ENCODE results near the gene NELFE.
"Not testable (repeated sequence)": the region's sequence is repeated elsewhere in the genome, so short reads cannot be mapped to it uniquely, and the experiment has no call there.

Gene NELFE

DNA sequence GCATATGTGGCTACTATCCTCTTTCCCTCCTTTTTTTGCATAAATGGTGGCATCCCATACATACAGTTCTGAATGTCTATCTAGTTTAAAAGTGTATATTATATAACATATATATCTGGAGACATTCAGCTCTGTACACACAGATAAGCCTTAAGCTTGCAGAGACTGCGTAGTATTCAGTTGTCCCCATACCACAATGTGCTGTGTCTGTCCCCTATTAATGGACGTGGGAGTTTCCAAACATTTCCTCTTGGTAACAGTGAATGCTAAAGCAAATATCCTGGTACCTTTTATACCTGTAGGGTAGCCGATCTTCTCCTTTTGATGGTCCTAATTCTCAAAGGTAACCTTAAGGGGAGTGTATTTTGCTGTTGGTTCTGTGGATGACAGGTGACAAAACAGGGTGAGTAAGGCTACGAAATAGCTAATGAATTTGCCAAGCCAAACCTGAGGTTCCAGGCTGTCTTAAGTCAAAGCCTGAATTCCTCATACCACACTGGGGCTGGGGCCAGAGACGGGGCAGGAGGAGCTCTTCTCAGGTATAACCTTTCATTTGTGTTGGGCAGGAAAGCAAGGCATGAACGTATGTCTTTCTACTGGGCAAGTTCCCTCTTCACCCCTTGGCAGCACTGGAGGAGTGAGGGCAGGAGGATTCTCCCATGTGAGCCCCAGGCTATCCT is 39.0 kb downstream of the NELFE start:
- no peak for DNase-seq (ENCODE audit: low spot score)

DNA sequence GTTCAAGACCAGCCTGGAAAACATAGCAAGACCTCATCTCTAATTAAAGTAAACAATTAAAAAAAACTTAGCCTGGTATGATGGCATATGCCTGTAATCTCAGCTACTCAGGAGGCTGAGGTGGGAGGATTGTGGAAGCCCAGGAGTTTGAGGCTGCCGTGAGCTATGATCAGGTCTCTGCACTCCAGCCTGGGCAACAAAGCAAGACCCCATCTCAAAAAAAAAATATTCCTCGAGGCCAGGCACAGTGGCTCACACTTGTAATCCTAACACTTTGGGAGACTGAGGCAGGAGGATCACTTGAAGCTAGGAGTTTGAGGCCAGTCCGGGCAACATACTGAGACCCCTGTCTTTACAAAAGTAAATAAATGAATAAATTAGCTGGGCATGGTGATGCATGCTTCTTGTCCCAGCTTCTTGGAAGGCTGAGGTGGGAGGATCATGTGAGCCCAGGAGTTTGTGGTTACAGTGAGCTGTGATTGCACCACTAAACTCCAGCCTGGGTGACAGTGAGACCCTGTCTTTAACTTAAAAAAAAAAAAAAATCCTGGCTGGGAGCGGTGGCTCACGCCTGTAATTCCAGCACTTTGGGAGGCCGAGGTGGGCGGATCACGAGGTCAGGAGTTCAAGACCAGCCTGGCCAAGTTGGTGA is 40.6 kb downstream of the NELFE start:
- DNase-seq (ENCODE audit: low spot score): no peak

- DNase-seq (ENCODE audit: low spot score): no peak
Measured at GRCh38 chr6:31915756-31916155, 43.0 kb downstream of the NELFE start.

- no peak for DNase-seq (ENCODE audit: low spot score)
Measured at GRCh38 chr6:31915351-31915750, 43.4 kb downstream of the NELFE start.

DNA sequence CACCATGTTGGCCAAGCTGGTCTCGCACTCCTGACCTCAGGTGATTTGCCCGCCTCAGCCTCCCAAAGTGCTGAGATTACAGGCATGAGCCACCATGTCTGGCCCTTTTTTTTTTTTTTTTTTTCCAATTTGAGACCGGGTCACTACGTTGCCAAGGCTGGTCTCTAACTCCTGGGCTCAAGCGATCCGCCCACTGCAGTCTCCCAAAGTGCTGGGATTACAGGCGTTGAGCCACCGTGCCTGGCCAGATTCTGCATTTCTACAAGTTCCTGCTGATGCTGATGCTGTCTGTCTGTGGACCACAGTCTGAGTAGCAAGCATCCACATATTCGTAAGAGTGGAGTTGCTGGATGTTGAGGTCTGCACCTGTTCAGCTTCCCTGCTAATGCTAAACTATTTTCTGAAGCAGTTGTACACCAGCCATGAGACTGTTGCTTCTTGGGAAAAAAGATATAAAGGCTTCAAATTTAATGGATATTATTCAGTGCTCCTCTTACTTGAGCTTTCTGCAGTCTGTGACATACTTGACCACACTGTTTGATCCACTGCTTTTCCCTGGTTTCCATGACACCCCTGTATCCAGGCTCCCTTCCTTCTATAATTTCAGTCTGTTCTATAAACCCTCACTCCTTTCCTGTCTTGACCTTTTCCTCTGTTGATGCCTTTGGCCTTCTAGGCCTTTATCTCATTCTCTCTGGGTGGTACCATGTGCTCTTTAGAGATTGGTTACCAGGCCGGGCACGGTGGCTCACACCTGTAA is 46.8 kb downstream of the NELFE start:
- no peak for DNase-seq (ENCODE audit: low spot score)

- not testable (repeated sequence) for DNase-seq (ENCODE audit: low spot score)
Measured at GRCh38 chr6:31909298-31909697, 49.5 kb downstream of the NELFE start.

GRCh38 chr6:31908791-31909190 is 50.0 kb downstream of the NELFE start:
- no peak for DNase-seq (ENCODE audit: low spot score)

DNA sequence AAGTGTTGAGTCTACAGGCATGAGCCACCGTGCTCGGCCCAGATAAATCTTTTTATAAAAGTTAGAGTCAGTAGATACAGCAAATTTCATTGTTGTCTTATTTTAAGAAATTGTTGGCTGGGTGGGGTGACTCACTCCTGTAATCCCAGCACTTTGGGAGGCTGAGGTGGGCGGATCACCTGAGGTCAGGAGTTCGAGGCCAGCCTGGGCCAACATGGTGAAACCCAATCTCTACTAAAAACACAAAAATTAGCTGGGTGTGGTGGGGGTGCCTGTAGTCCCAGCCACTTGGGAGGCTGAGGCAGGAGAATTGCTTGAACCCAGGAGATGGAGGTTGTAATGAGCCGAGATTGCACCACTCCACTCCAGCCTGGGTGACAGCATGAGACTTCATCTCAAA is 50.5 kb downstream of the NELFE start:
- DNase-seq (ENCODE audit: low spot score): not testable (repeated sequence)

GRCh38 chr6:31907158-31907813 is 51.5 kb downstream of the NELFE start:
- DNase-seq (ENCODE audit: low spot score): no peak

GRCh38 chr6:31906727-31907126 is 52.0 kb downstream of the NELFE start:
- DNase-seq (ENCODE audit: low spot score): not testable (repeated sequence)

DNA sequence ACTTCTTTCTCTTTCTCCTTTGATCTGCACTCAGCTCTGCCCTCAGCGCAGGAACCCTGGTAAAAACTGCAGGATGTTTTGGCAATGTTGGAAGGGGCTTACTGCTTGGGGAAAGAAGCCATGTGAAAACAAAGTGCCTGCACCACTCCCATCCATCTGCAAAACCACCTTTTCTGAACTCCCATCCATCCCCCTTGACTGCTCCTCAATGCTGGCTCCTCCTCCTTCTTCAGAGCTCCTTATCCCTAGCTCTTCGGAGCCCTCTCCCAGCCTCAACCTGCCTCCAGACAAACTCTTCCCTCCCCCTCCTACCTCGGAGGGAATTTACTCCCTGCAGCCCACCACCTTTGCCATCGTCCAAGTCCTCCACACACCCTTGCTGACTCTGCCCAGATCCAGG is 52.6 kb downstream of the NELFE start:
- DNase-seq (ENCODE audit: low spot score): no peak

- no peak for DNase-seq (ENCODE audit: low spot score)
Measured at GRCh38 chr6:31905041-31905440, 53.7 kb downstream of the NELFE start.

- no peak for DNase-seq (ENCODE audit: low spot score)
Measured at GRCh38 chr6:31903957-31904356, 54.8 kb downstream of the NELFE start.
